NCI-H2196 (cell line): Measurements from ENCODE around the gene ZDHHC16.
A peak's percentile ranks its signal among the peaks of the same experiment; 100 is the strongest.
"Not testable (repeated sequence)": the region's sequence is repeated elsewhere in the genome, so short reads cannot be mapped to it uniquely, and the experiment has no call there.

Experiments
- DNase-seq: peaks from one replicate; lab custom pipeline; 2025; ENCODE audit not compliant: unreplicated experiment; lab: John Stamatoyannopoulos, UW

The ZDHHC16 gene

GRCh38 chr10:97475936-97476594 lies 30.1 kb downstream of the ZDHHC16 start:
- DNase-seq, result no peak

- DNase-seq, result not testable (repeated sequence)
These were observed 33.4 kb downstream of the ZDHHC16 start for GRCh38 chr10:97479410-97479809.

GRCh38 chr10:97479939-97480338 lies 34.0 kb downstream of the ZDHHC16 start:
- DNase-seq, result no peak

GRCh38 chr10:97481071-97481470 lies 35.1 kb downstream of the ZDHHC16 start:
- no peak for DNase-seq

GRCh38 chr10:97482381-97482780 lies 36.4 kb downstream of the ZDHHC16 start:
- no peak for DNase-seq

GRCh38 chr10:97483506-97483905 lies 37.5 kb downstream of the ZDHHC16 start:
- DNase-seq, result no peak

- DNase-seq, result no peak
These were observed 37.9 kb downstream of the ZDHHC16 start for GRCh38 chr10:97483921-97484320.

GRCh38 chr10:97485647-97486281 lies 39.8 kb downstream of the ZDHHC16 start:
- DNase-seq, result no peak

- no peak for DNase-seq
These were observed 44.6 kb downstream of the ZDHHC16 start for GRCh38 chr10:97490592-97490991.

GRCh38 chr10:97494151-97494550 lies 48.2 kb downstream of the ZDHHC16 start:
- no peak for DNase-seq

- no peak for DNase-seq
These were observed 49.0 kb downstream of the ZDHHC16 start for GRCh38 chr10:97494863-97495506.

GRCh38 chr10:97497572-97498075 lies 51.6 kb downstream of the ZDHHC16 start:
- DNase-seq, result peak; percentile 35

- peak; percentile 99 for DNase-seq
These were observed 52.3 kb downstream of the ZDHHC16 start, which contains the start of gene MMS19 for GRCh38 chr10:97498076-97498840. MMS19 (minus strand) TSS chr10:97498422; CDS start chr10:97498384, 38 bp downstream.

- no peak for DNase-seq
These were observed 53.0 kb downstream of the ZDHHC16 start, which contains the start of gene UBTD1 for GRCh38 chr10:97498841-97499560. UBTD1 (plus strand) TSS chr10:97498924; CDS start chr10:97499204, 280 bp downstream.

- no peak for DNase-seq
These were observed 53.8 kb downstream of the ZDHHC16 start for GRCh38 chr10:97499561-97500296.

- no peak for DNase-seq
These were observed 54.3 kb downstream of the ZDHHC16 start for GRCh38 chr10:97500297-97500575.

GRCh38 chr10:97502916-97503315 lies 56.9 kb downstream of the ZDHHC16 start:
- no peak for DNase-seq

GRCh38 chr10:97503406-97503805 lies 57.4 kb downstream of the ZDHHC16 start:
- DNase-seq, result no peak

GRCh38 chr10:97505152-97505551 lies 59.2 kb downstream of the ZDHHC16 start:
- DNase-seq, result no peak
